Endodermal cell (in vitro differentiated cells): Measurements from ENCODE around the gene GRIP1. TPM values are rescaled to one million over a fixed set of nuclear protein-coding genes. Genes with fewer than 3 reads are reported as not detected.

Source experiments
- DNase-seq: peaks from one replicate; pipeline ENCODE4 v3.0.0-alpha.2; 2017
- H3K27ac ChIP-seq: 2 replicates; pipeline ENCODE4 v1.5.1; 2013; ENCODE audit warnings: mild to moderate bottlenecking, low read depth, low read length, moderate library complexity
- H3K27me3 ChIP-seq: 2 replicates; pipeline ENCODE4 v1.6.1; 2013; ENCODE audit warnings: mild to moderate bottlenecking, low read length, moderate library complexity; ENCODE audit not compliant: insufficient read depth, control insufficient read depth, poor library complexity, severe bottlenecking
- H3K36me3 ChIP-seq: 2 replicates; pipeline ENCODE4 v1.7.0; 2013; ENCODE audit warnings: mild to moderate bottlenecking, low read length, moderate library complexity; ENCODE audit not compliant: control insufficient read depth, insufficient read depth
- H3K4me1 ChIP-seq: one replicate; pipeline ENCODE4 v1.7.0; 2013; ENCODE audit warnings: low read length; ENCODE audit not compliant: control insufficient read depth, insufficient read depth
- H3K4me3 ChIP-seq: 2 replicates; pipeline ENCODE4 v1.5.1; 2013; ENCODE audit warnings: mild to moderate bottlenecking, low read length, moderate library complexity
- H3K9ac ChIP-seq: 2 replicates; pipeline ENCODE4 v1.6.1; 2013; ENCODE audit warnings: mild to moderate bottlenecking, low read length, moderate library complexity; ENCODE audit not compliant: poor library complexity, severe bottlenecking; ENCODE audit errors: extremely low read depth
- H3K9me3 ChIP-seq: 2 replicates; pipeline ENCODE4 v1.6.1; 2013; ENCODE audit warnings: mild to moderate bottlenecking, low read length, moderate library complexity; ENCODE audit not compliant: control insufficient read depth
- H3K27ac Mint-ChIP-seq: 2 replicates; pipeline ENCODE4 v1.8.0; 2020; ENCODE audit warnings: mixed read lengths
- H3K27me3 Mint-ChIP-seq: 2 replicates; pipeline ENCODE4 v1.8.0; 2021; ENCODE audit warnings: mild to moderate bottlenecking, mixed read lengths; ENCODE audit not compliant: insufficient read depth
- H3K36me3 Mint-ChIP-seq: 2 replicates; pipeline ENCODE4 v1.8.0; 2020; ENCODE audit warnings: low read depth, mixed read lengths
- H3K4me1 Mint-ChIP-seq: 2 replicates; pipeline ENCODE4 v1.8.0; 2020; ENCODE audit warnings: mixed read lengths
- H3K4me3 Mint-ChIP-seq: 2 replicates; pipeline ENCODE4 v1.8.0; 2020; ENCODE audit warnings: mild to moderate bottlenecking, moderate library complexity, mixed read lengths
- H3K9me3 Mint-ChIP-seq: 2 replicates; pipeline ENCODE4 v1.8.0; 2020; ENCODE audit warnings: mild to moderate bottlenecking, mixed read lengths
- WGBS, 2 experiments: methylation state at CpG; one replicate each; pipeline versions ENCODE4 v1.1.5 to v1.1.7; 2013; ENCODE audit warnings: missing lambda C conversion rate in 2 of 2, mixed read lengths in 1 of 2; ENCODE audit not compliant: insufficient coverage in 1 of 2, insufficient read length in 1 of 2; 5-methylcytosine and 5-hydroxymethylcytosine counted together
- total RNA-seq, 2 donors: library from RNA; stranded (reverse); fragmentation: NEBNext Ultra II Directional in 1 of 2; extraction: Animal tissue kit (Norgen Biotek cat#: 25700) in 1 of 2; gene quantifications; 2 replicates in 1 of 2; 3 replicates in 1 of 2; pipeline ENCODE4 v1.2.1, GENCODE V29; 2021
- TF ChIP-seq, protein P1 (sequence below): fragments of 200-600 bp; sonication (generic); conservative IDR thresholded peaks from 2 replicates; pipeline ENCODE4 v1.5.0; 2021; ENCODE audit warnings: antibody characterized with exemption, mild to moderate bottlenecking

Gene GRIP1
- total RNA-seq, 2 donors from 2014 or later, result 41.0 to 47.6 TPM

DNA sequence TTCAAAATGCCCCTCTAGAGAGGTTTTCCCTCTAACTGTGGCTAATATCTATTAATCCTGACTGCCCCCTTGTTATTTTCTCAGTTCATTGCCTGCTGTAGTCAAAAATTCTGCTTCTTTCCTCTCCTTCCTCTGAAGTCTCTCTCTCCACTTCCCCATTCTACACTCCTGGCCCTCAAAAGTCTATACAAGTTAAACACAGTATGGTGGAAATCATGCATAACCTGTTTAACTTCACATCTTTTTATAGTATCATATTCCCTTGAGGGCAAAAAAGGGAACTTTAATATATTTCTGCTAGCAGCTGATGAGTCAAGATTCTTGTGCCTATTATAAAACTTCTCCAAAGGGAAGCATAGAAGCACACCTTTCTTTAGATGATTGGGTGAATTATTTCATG, 16.7 kb downstream of the GRIP1 start:
- Histone ChIP-seq H3K4me3 (no peak overlapping the region), H3K4me1 (no peaks in the 10 kb centered on the region), H3K9me3 (no peaks in the 10 kb centered on the region), H3K27ac (no peak overlapping the region), H3K27me3 (no peaks in the 10 kb centered on the region), H3K36me3 (no peaks in the 10 kb centered on the region), H3K9ac (no peak overlapping the region)
- H3K27me3 Mint-ChIP-seq, result no peaks in the 10 kb centered on the region
- H3K36me3 Mint-ChIP-seq, result no peaks in the 10 kb centered on the region
- TF ChIP-seq, protein P1, sequence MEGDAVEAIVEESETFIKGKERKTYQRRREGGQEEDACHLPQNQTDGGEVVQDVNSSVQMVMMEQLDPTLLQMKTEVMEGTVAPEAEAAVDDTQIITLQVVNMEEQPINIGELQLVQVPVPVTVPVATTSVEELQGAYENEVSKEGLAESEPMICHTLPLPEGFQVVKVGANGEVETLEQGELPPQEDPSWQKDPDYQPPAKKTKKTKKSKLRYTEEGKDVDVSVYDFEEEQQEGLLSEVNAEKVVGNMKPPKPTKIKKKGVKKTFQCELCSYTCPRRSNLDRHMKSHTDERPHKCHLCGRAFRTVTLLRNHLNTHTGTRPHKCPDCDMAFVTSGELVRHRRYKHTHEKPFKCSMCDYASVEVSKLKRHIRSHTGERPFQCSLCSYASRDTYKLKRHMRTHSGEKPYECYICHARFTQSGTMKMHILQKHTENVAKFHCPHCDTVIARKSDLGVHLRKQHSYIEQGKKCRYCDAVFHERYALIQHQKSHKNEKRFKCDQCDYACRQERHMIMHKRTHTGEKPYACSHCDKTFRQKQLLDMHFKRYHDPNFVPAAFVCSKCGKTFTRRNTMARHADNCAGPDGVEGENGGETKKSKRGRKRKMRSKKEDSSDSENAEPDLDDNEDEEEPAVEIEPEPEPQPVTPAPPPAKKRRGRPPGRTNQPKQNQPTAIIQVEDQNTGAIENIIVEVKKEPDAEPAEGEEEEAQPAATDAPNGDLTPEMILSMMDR, result no peak
- H3K27ac Mint-ChIP-seq, result no peak overlapping the region
- H3K9me3 Mint-ChIP-seq, result no peaks in the 10 kb centered on the region
- H3K4me1 Mint-ChIP-seq, result peaks cover 2% of the 10 kb centered on the region
- no peak for DNase-seq
- H3K4me3 Mint-ChIP-seq, result no peak overlapping the region

DNA sequence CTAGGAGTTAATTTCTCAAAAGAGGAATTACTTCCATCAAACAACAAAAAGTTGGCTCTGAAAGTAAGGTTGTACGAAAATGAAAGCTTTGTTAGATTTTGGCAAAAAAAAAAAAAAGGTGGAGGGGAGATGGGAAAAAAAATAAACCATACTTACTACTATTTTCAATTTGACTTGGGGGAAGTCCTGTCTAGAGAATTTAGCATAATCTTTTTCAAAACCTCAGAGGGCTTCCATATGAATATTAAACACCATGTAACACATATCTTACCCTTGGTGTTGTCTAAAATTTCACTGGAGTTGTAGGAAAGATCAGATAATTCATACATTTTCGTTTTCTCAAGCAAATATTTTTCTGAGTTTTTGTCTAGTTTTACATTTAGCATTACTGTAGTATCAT, 17.5 kb downstream of the GRIP1 start:
- Histone ChIP-seq H3K36me3 (no peaks in the 10 kb centered on the region), H3K27ac (no peak overlapping the region), H3K9ac (no peak overlapping the region), H3K9me3 (no peaks in the 10 kb centered on the region), H3K4me3 (no peak overlapping the region), H3K27me3 (no peaks in the 10 kb centered on the region), H3K4me1 (no peaks in the 10 kb centered on the region)
- TF ChIP-seq, protein P1, result no peak
- Mint-ChIP-seq H3K4me1 (peaks cover 2% of the 10 kb centered on the region), H3K27me3 (no peaks in the 10 kb centered on the region), H3K36me3 (no peaks in the 10 kb centered on the region), H3K9me3 (no peaks in the 10 kb centered on the region), H3K27ac (no peak overlapping the region), H3K4me3 (no peak overlapping the region)
- WGBS, 2 experiments, result 60% methylated on average over 1 of the region's 2 CpGs; no CpG with 5 or more reads in 1 of the 2 experiments
- no peak for DNase-seq

DNA sequence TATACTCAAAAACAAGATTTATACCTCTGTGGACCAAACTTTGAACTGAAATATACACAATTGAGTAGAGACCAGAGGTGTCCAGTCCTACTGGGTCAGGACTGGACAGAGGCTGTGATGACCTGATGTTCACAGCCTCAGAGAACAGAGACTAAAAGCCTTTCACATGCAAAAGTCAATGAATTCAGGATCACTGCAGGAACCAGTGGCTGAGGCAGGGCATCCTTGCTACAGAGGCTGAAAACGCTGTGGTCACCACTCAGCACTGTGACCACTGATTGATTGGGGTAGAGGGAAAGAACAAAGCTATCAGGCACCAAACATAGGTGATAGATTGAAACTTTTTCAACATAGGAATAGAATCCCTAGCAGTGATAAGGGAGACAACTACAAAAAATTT, 25.1 kb downstream of the GRIP1 start:
- Mint-ChIP-seq H3K4me1 (peaks cover 28% of the 10 kb centered on the region), H3K9me3 (no peaks in the 10 kb centered on the region), H3K36me3 (no peaks in the 10 kb centered on the region), H3K27ac (no peak overlapping the region), H3K27me3 (no peaks in the 10 kb centered on the region), H3K4me3 (no peak overlapping the region)
- H3K9ac ChIP-seq, result no peak overlapping the region
- TF ChIP-seq, protein P1, result no peak
- DNase-seq, result peak; percentile 73
- no peaks in the 10 kb centered on the region for H3K9me3 ChIP-seq
- H3K4me1 ChIP-seq, result peaks cover 4% of the 10 kb centered on the region
- H3K36me3 ChIP-seq, result no peaks in the 10 kb centered on the region
- no peaks in the 10 kb centered on the region for H3K27me3 ChIP-seq
- H3K27ac ChIP-seq, result no peak overlapping the region
- WGBS, 2 experiments, result 18% methylated on average over 1 of the region's 1 CpG; no CpG with 5 or more reads in 1 of the 2 experiments
- peak overlapping the region; percentile 24 for H3K4me3 ChIP-seq
